HG02943 (cell line): Measurements from ENCODE around the gene CDK16.
"Not testable (repeated sequence)": the region's sequence is repeated elsewhere in the genome, so short reads cannot be mapped to it uniquely, and the experiment has no call there.

Experiments used
- ATAC-seq: cut with Tn5 transposase; IDR thresholded peaks from one replicate; pipeline ENCODE4 v1.9.1; 2021; ENCODE audit warnings: mild to moderate bottlenecking, low read depth, moderate library complexity; ENCODE audit not compliant: unreplicated experiment

The CDK16 gene

DNA sequence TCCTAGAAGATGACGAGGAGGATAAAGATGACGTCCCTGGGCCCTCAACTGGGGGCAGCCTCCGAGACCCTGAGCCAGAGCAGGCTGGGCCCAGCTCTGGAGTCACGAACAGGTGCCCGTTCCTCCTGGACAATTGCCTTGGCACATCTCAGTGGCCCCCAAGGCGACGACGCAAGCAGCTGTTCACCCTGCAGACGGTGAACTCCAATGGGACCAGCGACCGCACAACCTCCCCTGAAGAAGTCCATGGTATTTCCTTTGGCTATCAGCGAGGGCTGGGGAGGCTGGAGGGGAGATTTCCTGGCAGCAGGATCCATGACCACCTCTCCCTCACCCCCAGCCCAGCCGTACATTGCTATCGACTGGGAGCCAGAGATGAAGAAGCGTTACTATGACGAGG lies 26.2 kb downstream of the CDK16 start:
- ATAC-seq, result no peak

DNA sequence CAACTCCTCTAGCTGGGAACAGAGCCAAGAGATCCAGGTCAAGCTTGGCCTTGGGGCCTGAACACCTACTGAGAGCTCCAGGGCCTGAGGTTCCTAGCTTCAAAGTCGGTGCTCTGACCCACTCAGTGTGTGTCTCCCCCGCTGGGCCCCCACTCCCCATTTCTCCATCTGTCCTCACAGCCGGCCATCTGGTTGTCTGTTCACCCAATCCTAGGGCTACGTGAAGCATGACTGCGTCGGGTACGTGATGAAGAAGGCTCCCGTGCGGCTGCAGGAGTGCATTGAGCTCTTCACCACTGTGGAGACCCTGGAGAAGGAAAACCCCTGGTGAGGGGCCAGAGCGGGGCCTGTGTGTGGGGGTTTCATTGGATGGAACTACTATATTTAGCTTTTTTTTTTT lies 26.7 kb downstream of the CDK16 start:
- ATAC-seq, result no peak

DNA sequence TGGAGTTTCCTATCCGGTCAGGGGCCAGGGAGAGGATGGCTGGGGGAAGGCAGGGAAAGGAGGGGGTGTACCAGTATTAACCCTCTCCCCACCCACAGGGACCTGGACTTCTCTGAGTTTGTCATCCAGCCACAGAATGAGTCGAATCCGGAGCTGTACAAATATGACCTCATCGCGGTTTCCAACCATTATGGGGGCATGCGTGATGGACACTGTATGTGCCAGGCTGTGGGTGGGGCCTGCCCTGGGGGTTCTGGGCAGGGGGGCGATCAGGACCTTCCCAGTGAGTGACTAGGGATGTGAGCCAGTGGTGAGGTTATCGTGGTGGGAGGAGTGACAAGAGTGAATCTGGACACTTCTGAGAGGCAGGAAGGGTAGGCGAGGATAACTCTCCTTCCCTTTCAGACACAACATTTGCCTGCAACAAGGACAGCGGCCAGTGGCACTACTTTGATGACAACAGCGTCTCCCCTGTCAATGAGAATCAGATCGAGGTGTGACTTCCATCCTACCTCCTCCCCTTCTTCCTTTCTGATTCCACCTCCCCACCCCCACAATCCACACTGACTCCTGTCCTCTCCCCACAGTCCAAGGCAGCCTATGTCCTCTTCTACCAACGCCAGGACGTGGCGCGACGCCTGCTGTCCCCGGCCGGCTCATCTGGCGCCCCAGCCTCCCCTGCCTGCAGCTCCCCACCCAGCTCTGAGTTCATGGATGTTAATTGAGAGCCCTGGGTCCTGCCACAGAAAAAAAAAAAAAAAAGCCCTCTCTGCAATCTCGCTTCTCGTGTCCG lies 28.9 kb downstream of the CDK16 start:
- ATAC-seq, result no peak

DNA sequence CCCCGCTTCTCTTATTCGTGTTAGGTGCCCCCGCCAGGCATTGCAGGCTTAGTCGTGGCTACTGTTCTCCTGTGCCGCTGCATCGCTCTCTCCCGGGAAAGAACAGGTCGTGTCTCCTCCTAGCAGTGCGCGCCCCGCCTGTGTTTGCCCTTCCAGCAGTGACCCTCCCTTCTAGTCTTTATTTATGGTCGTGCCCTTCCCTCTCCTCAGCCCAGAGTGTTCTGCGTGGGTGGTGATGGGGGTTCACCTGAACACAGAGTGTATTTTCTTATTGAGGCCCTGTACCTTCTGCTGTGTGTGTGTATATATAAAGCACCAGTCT lies 29.5 kb downstream of the CDK16 start:
- ATAC-seq, result no peak

DNA sequence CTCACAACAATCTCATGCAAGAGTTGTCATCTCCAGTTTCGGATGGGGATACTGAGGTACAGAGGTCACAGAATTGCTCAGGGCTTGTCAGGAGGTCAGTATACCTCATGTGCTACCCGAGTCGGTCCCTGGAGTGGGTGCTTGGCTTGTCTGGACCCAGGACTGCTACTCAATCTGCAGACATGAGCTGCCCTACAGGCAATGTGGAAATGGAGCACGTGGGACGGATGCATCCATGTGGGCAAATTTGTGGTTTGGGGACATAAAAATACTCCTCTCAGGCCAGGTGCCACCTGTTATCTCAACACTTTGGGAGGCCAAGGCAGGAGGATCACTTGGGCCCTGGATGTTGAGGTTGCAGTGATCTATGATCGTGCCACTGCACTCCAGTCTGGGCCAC lies 30.1 kb downstream of the CDK16 start:
- ATAC-seq, result no peak

DNA sequence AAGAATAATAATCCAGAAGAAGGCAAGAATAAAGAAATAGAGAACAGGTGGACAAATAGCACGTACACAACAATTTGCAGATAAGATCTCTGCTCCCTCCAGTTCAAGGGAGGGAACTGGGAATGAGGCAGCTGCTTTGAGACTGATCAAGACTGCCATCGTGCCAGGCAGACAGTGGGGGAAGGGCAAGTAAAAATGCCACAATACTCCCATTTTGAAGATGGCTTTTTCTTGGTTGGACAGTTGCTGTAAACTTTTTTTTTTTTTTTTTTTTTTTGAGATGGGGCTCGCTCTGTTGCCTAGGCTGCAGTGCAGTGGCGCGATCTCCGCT lies 31.5 kb downstream of the CDK16 start:
- ATAC-seq, result no peak

DNA sequence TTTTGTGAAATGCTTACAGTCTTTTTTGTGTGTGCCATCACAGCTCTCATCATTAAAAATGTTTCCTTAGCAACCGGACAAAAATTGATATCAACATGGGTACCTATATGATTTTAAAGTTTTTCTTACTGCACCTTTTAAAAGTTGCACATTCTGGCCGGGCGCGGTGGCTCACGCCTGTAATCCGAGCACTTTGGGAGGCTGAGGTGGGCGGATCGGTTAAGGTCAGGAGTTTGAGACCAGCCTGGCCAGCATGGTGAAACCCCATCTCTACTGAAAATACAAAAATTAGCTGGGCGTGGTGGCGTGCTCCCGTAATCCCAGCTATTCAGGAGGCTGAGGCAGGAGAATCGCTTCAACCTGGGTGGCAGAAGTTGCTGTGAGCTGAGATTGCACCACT lies 39.1 kb downstream of the CDK16 start:
- not testable (repeated sequence) for ATAC-seq

DNA sequence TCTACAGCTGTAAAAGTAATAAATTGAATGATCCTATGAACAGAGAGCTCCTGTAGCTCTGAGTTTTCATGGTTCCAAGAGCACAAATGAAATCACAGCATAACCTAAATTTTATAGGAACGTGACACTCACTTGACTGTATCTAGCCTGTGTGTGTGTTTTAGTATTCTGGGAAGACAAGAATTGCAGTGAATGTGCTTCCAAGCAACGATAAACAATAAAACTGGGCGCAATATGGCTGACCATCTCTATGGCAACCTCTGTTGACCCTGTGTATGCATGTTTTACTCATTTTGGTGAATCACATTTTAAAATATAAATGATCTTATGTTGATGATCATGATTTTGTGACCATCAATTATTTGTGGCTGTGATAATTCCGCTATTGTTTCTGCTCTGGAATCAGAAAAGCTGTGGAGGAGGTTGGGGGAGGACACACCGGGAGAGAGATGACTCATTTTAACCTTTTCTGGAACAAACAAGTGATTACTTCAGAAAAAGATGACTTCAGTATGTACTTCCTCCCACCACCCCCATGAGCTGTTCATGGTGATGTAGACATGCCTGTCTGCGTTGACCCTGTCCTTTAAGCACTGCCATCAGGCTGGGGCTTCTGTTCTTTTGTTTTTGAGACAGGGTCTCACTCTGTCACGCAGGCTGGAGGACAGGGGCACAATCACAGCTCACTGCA lies 46.1 kb downstream of the CDK16 start:
- ATAC-seq, result no peak

DNA sequence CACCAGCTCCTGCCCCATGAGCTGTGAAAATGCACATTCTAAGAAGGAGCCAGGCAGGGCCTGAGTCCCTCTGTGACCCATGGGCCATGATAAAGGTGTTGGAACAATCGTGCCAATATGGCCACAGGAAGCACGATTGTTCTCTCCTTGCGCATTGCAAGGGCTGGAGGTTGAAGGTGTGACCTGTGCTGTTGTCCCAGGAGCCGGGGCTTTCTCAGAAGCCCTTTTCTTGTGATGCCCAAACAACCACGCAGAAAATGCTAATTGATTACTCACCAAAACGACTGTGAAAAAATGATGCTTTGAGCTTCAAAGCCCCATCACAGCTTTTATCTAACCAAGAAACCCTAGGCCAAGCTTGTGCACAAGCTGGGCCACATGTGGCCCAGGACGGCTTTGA lies 48.2 kb downstream of the CDK16 start:
- ATAC-seq, result no peak

DNA sequence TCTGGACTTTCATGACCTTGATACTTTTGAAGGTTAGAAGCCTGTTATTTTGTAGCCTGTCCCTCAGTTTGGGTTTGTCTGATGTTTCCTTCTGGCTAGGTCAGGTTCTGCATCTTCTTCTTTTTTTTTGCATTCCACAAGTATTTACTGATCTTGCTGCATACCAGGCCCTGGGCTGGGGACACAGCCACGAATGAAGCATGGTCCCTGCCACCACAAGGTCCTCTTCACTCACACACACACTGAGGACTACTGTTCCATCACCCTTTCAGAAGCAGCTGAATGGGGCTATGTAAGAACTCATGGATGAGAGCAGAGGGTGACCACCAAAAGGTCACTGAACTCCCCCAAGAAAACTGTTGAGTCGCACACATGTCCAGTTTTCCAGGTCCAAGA lies 53.5 kb downstream of the CDK16 start:
- no peak for ATAC-seq

DNA sequence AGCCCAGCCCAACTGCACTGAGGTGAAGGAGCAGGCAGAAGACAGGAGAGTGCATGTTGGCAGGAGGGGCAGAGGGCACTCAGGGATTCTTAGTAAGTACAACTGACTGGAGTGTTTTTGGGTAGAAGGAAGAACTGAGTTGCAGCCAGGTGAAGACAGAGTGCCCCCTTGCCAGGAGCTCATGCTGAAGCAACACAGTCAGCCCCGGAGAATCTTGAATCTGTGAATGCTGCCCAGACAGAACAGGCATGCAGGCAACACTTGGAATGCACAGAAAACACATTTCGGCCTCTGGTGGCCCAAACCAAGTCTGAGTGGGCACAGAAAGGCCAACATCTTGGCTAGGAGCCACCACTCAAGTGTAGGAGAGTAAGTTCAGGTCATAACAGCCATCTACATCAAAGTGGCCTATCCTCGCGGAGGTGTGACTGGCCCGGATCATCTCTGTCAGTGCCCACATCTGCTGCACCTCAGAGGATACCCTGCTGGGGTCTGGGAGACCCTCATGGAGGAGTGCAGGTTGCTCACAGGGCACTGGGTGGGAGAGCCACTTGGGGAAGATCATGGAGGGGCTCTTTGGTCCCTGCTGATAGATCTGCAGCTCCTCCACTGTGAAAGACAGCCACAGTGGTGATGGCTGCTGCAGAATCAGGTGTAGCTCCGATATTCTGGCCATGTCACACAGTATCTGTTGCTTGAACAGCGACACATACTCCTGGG lies 54.7 kb downstream of the CDK16 start:
- no peak for ATAC-seq

DNA sequence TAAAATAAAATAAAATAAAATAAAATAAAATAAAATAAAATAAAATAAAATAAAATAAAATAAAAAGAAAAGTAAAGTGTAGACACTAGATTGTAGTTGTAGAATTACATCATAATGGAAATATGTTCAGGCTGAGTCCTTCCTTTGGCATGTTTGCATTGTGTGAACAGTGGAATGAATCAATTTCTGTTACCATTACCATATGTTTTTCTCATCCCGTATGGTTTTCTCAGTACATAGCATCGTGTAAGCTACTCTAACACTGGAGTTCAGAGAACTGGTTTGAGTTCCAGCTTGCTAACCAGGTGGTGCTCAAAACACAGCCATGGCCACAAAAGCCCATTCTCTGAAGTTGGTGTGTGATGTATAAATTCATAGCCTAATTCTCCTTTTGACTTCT lies 60.2 kb downstream of the CDK16 start:
- ATAC-seq, result no peak
